GM18870 (cell line): ENCODE results near the gene TNP2.

ENCODE experiments used
- ATAC-seq: cut with Tn5 transposase; IDR thresholded peaks from one replicate; pipeline ENCODE4 v1.9.1; 2021; ENCODE audit warnings: moderate library complexity; ENCODE audit not compliant: unreplicated experiment

TNP2 gene

GRCh38 chr16:11277607-11278337 is 8.6 kb upstream of the TNP2 start:
- no peak for ATAC-seq

GRCh38 chr16:11276896-11277593 is 7.9 kb upstream of the TNP2 start:
- no peak for ATAC-seq

- no peak for ATAC-seq
Measured at GRCh38 chr16:11276143-11276895, 7.2 kb upstream of the TNP2 start, which contains the start of gene PRM2. PRM2 (minus strand) TSS chr16:11276480; CDS start chr16:11276370, 110 bp downstream.

DNA sequence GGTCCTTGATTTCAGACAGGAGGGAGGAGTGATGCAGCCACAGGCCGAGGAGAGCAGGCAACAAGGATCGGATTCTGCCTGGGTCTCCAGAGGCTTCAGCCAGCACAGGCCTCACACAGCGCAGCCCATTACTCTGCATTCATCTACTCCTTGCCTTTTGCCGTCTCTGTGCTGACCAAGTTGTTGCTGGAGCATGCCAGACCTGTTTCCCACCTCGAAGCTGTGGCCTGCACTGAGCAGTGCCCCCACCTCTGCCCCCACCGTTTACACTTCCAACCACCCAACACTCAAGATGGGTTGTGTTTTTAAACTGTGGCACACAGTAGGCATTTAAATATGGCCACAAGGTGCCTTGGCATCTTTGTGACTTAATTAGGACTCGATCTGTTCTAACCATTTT is 5.8 kb upstream of the TNP2 start:
- no peak for ATAC-seq

GRCh38 chr16:11273721-11274324 is 4.7 kb upstream of the TNP2 start:
- no peak for ATAC-seq

GRCh38 chr16:11272921-11273720 is 4.0 kb upstream of the TNP2 start, which contains the start of gene PRM3:
PRM3 (minus strand) TSS chr16:11273629; CDS start chr16:11273595, 34 bp downstream.
- no peak for ATAC-seq

GRCh38 chr16:11272484-11272883 is 3.4 kb upstream of the TNP2 start:
- no peak for ATAC-seq

DNA sequence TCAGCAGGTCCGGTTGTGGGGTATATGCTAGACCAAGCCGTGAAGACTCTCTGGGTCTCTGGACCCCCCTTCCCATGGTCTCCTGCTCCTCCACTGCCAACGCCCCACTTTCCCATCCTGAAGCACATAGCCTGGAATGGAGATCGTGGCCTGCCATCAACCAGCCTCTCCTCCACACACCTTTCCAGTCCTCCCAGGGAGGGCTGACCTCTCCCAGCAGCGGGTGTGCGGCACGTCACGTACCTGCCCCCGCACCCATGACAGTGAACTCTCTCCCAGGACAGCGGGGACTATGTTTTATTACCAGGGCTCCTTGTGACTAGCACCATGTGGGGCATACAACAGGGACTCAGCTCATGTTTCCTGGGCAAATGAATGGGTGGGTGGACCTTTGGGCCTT is 2.5 kb upstream of the TNP2 start:
- ATAC-seq: no peak

DNA sequence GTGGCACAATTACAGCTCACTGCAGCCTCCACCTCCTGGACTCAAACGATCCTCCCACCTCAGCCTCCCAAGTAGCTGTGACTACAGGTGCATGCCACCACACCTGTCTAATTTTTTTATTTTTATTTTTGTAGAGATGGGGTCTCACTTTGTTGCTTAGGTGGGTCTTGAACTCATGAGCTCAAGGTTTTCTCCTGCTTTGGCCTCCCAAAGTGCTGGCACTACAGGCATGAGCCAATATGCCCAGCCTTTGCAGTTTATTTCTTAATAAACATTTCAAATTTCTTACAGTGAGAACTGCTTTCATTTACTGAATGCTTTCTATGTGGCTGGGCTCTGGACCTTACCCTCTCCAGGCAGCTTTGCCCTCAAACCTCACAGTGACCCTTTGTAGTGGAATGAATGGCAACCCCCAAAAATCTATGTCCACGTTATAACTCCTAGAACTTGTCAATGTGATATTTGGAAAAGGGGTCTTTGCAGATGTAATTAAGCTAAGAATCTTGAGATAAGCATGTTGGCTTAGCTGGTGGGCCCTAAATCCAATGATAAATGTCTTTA is 1.6 kb upstream of the TNP2 start:
- no peak for ATAC-seq

GRCh38 chr16:11265124-11265523 is 4.0 kb downstream of the TNP2 start:
- ATAC-seq: no peak

DNA sequence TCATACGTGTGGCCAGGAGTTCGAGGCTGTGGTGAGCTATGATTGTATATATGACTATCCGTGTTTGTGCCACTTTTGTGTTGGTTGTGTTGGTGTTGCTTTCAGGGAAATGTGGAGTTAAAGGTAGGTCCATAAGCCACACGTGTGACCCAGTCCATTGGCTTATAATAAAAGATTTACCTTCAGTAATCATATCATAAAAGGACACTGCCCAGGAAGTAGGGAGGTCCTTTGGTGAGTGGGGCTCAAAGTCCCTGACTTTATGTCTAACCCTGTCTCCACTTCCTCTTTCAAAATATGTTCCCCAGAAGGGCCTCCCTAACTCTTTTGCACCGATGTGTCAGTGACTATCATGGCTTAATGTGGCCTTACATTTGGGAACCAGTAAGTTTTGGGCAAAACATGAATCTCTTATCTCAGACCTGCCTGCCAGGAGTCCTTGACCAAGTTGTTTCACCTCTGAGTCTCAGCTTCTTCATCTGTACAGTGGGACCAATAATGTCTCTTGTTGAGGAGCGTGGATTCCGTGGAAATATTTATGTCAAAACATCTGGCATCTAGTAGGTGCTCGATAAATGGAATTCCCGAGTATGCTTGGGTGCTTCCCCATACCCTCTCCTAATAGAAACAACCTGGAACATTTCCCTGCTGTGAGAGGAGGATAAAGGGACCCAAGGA is 4.8 kb downstream of the TNP2 start:
- no peak for ATAC-seq

GRCh38 chr16:11263737-11264136 is 5.4 kb downstream of the TNP2 start:
- ATAC-seq: no peak

DNA sequence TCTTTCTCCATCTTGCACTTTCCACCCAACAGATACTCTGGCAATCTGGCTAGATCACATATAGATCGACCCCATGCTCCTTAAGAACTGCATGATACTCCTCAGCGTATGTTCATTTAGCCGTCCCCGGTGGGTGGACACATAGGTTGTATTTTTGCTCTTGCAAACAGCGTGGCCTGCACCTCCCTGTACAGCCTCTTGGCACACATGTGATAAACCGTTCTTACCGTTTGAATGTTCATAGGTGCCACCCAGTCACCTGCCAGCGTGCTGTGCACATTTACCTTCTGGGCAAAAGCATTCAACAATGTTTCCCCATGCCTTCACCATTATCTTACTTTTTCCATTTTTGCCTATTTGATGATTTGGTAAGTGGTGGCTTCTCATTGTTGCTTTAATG is 6.2 kb downstream of the TNP2 start:
- ATAC-seq: no peak

DNA sequence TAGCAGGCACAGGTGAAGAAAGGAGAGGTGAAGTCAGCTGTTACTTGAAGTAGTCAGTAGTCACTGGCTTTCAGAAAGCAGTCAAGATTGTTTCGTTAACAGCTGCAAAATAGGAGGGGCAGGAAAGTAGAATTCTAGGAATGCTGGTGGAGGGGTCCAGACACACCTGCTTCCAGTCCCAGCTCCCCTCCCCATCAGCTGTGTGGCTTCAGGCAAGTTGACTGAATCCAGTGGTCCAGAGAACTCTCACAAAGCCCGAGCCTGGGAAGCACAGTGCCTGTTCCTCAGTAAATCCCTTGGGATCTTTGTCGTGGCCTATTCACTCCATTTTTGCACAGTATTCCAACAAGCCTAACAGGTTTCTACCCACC is 8.5 kb downstream of the TNP2 start:
- no peak for ATAC-seq

GRCh38 chr16:11259655-11260595 is 9.2 kb downstream of the TNP2 start:
- no peak for ATAC-seq

DNA sequence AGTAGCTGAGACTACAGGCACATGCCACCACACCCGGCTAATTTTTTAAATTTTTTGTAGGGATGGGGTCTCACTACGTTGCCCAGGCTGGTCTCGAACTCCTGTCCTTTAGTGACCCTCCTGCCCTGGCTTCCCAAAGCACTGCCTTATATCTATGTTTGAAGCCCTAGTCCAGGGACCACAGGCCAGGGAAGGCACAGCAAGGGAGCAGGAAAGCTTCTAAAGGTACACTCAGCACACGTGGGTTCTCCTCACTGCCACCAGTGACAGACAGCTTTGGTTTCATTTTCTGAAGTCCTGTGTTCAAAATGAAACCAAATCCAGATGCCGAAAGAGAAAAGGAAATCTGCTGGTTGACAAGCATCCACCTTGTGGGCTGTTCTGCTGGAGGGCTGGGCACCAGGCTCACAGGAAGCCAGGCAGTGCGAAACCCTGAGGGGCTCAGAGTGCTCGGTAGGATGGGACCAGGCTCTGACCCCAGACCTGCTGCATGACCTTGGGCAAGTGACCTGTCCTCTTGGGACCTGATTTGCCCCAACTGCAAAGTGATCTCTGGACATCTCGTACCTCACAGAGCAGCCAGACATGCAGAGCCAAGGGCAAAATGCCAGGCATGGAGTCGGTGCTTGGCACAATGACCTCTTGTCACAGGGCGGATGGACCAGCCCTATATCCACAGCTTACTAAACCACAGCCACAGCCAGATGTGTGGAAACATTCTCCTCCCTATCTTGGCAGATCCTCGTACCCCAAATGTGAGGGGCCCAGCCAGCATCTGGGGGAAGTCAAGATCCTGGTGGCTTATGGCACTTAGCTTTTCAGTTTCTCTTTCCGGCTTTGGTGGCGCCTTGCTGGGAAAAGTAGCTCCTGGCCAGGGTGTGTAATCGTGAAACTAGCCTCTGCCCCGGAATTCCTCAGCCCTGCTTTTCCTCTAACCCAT is 10.3 kb downstream of the TNP2 start:
- no peak for ATAC-seq

GRCh38 chr16:11257131-11257938 is 11.8 kb downstream of the TNP2 start:
- ATAC-seq: no peak
